AG09319 (cell line): Measurements from ENCODE around the gene DAB2IP.

ENCODE experiments used
- DNase-seq: peaks from one replicate; pipeline ENCODE4 v3.0.0-alpha.2; 2010; ENCODE audit warnings: low read depth; ENCODE audit errors: extremely low read depth
- CTCF ChIP-seq: IDR thresholded peaks from 2 replicates; pipeline ENCODE4 v1.5.1; 2011; ENCODE audit warnings: low read depth, mild to moderate bottlenecking, inconsistent platforms, low read length, moderate library complexity

The DAB2IP gene

GRCh38 chr9:121800376-121800775 lies 148.9 kb downstream of the DAB2IP start:
- TF ChIP-seq CTCF, result no peak
- no peak for DNase-seq

- no peak for DNase-seq
- no peak for TF ChIP-seq CTCF
Observed at GRCh38 chr9:121801579-121801978, 150.1 kb downstream of the DAB2IP start.

- TF ChIP-seq CTCF, result no peak
- DNase-seq, result no peak
Observed at GRCh38 chr9:121802753-121803152, 151.3 kb downstream of the DAB2IP start.

GRCh38 chr9:121807069-121807822 lies 155.8 kb downstream of the DAB2IP start:
- TF ChIP-seq CTCF, result no peak

GRCh38 chr9:121807823-121808278 lies 156.4 kb downstream of the DAB2IP start:
- no peak for DNase-seq
- no peak for TF ChIP-seq CTCF

More at GRCh38 chr9:121807069-121807822, 155.8 kb downstream of the DAB2IP start:
- DNase-seq, result no peak

GRCh38 chr9:121808781-121809180 lies 157.3 kb downstream of the DAB2IP start:
- TF ChIP-seq CTCF, result no peak
- no peak for DNase-seq

- no peak for TF ChIP-seq CTCF
- no peak for DNase-seq
Observed at GRCh38 chr9:121809356-121810050, 158.1 kb downstream of the DAB2IP start.
